Cardiac muscle cell (in vitro differentiated cells and primary cell): Measurements from ENCODE around the gene NME1. TPM values are rescaled to one million over a fixed set of nuclear protein-coding genes. Genes with fewer than 3 reads are reported as not detected.

Experiments
- DNase-seq, 2 donors: peaks; one replicate each; pipeline versions ENCODE4 v3.0.0 to v3.0.0-alpha.2; 2010 to 2017; ENCODE audit warnings: low read depth in 1 of 2, low spot score in 1 of 2
- H3K27ac ChIP-seq: fragments of 200-600 bp; sonication (generic); 2 replicates; pipeline ENCODE4 v1.5.1; 2016
- H3K27me3 ChIP-seq: fragments of 200-600 bp; sonication (generic); 2 replicates; pipeline ENCODE4 v1.6.0; 2016; ENCODE audit warnings: control low read depth
- H3K36me3 ChIP-seq: fragments of 200-600 bp; sonication (generic); 2 replicates; pipeline ENCODE4 v1.5.1; 2016; ENCODE audit warnings: control low read depth
- H3K4me1 ChIP-seq: fragments of 200-600 bp; sonication (generic); 2 replicates; pipeline ENCODE4 v1.8.1; 2017; ENCODE audit warnings: low read depth, mild to moderate bottlenecking, mixed run types
- H3K4me3 ChIP-seq: fragments of 200-600 bp; sonication (generic); 2 replicates; pipeline ENCODE4 v1.5.1; 2016; ENCODE audit warnings: mild to moderate bottlenecking
- H3K9me3 ChIP-seq: fragments of 200-600 bp; sonication (generic); 2 replicates; pipeline ENCODE4 v1.5.1; 2017; ENCODE audit warnings: low read depth, mild to moderate bottlenecking, control low read depth
- polyA plus RNA-seq: library from polyadenylated mRNA; unstranded; fragments of >200 nt; fragmentation: Nextera tagmentation; extraction: Ambion mirVana; gene quantifications from 2 replicates; pipeline ENCODE4 v1.2.1, GENCODE V29; 2016
- total RNA-seq: library from RNA; depleted of rRNA; stranded (reverse); fragments of >200 nt; gene quantifications from 2 replicates; pipeline ENCODE4 v1.2.3, GENCODE V29; 2016
- TF ChIP-seq, protein P1 (sequence below): IDR thresholded peaks from 2 replicates; pipeline ENCODE4 v1.5.1; 2012; ENCODE audit warnings: low read depth, mild to moderate bottlenecking, low read length

NME1 gene
- total and polyA plus RNA-seq, 2 experiments from 2014 or later = 58.9 to 194 TPM

DNA sequence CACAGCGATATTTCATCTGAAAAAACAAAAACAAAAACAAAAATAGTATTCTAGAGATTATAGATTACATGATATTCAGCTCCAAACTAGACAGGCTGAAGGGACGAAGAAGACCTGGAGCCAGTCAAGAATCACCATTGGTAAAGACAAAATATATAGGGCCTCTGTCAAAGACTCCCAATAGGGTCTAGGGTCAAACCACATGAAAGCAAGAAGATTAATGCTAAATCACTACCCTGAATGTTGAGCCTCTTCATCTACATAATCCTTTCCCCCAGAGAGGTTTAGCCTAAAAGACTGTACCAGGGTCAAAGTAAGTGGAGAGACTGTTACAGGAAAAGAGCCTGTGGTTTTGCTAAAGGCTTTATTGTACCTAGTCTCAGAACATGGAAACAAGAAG lies 10.8 kb upstream of the NME1 start:
- no peak for DNase-seq
- Histone ChIP-seq H3K27me3 (no peaks in the 10 kb centered on the region), H3K36me3 (no peaks in the 10 kb centered on the region), H3K4me1 (peaks cover 3% of the 10 kb centered on the region), H3K4me3 (no peak overlapping the region), H3K9me3 (no peaks in the 10 kb centered on the region), H3K27ac (no peak overlapping the region)
- TF ChIP-seq, protein P1, sequence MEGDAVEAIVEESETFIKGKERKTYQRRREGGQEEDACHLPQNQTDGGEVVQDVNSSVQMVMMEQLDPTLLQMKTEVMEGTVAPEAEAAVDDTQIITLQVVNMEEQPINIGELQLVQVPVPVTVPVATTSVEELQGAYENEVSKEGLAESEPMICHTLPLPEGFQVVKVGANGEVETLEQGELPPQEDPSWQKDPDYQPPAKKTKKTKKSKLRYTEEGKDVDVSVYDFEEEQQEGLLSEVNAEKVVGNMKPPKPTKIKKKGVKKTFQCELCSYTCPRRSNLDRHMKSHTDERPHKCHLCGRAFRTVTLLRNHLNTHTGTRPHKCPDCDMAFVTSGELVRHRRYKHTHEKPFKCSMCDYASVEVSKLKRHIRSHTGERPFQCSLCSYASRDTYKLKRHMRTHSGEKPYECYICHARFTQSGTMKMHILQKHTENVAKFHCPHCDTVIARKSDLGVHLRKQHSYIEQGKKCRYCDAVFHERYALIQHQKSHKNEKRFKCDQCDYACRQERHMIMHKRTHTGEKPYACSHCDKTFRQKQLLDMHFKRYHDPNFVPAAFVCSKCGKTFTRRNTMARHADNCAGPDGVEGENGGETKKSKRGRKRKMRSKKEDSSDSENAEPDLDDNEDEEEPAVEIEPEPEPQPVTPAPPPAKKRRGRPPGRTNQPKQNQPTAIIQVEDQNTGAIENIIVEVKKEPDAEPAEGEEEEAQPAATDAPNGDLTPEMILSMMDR = no peak

DNA sequence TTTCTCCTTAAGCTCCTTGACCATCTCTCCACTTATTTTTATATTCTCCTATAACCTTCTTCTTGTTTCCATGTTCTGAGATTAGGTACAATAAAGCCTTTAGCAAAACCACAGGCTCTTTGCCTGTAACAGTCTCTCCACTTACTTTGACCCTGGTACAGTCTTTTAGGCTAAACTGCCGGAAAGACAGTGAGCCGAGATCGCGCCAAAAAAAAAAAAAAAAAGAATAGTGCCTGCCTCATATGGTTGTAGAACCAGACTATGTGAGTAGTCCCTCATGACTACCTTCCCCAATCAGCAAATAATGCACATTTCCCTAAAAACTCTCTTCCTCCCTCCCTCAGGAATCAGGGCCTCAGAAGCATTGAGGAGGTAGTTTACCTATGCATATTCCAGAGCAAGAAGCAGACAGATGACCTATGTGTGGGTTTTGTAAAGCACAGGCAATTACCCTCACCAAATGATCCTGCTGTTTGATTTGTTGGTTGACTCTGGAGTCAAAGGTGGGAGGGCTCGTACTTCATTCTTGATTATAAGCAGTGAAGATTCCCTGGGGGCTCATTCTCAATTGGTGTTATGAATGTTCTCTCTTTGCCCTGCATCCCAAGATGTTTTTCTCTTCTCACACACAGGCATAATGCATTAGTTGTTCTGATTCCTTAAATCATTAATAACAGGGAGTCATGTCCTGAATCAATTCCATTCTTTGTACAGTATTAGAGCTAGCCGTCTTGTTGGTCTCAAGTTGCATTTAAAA lies 8.9 kb upstream of the NME1 start:
- peaks cover 3% of the 10 kb centered on the region for H3K4me1 ChIP-seq
- no peak for DNase-seq
- no peaks in the 10 kb centered on the region for H3K27me3 ChIP-seq
- TF ChIP-seq, protein P1 = no peak
- no peak overlapping the region for H3K27ac ChIP-seq
- no peak overlapping the region for H3K4me3 ChIP-seq
- H3K9me3 ChIP-seq = no peaks in the 10 kb centered on the region
- no peaks in the 10 kb centered on the region for H3K36me3 ChIP-seq

DNA sequence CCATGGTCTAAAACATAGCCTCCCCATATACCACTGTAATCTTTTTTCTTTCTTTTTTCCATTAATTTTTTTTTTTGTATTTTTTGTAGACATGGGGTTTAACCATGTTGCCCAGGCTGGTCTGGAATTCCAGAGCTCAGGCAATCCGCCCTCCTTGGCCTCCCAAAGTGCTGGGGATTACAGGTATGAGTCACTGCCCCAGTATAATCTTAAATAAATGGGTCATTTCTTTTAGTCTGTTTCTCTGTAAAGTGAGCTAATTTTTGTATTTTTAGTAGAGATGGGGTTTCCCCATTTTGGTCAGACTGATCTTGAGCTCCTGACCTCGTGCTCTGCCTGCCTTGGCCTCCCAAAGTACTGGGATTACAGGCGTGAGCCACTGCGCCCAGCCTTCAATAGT lies 5.7 kb upstream of the NME1 start:
- Histone ChIP-seq H3K36me3 (no peaks in the 10 kb centered on the region), H3K27me3 (no peaks in the 10 kb centered on the region), H3K9me3 (no peaks in the 10 kb centered on the region), H3K4me1 (peaks cover 2% of the 10 kb centered on the region), H3K27ac (no peak overlapping the region), H3K4me3 (no peak overlapping the region)
- TF ChIP-seq, protein P1 = no peak
- peak in 1 of 2 donors; percentile 19 for DNase-seq

DNA sequence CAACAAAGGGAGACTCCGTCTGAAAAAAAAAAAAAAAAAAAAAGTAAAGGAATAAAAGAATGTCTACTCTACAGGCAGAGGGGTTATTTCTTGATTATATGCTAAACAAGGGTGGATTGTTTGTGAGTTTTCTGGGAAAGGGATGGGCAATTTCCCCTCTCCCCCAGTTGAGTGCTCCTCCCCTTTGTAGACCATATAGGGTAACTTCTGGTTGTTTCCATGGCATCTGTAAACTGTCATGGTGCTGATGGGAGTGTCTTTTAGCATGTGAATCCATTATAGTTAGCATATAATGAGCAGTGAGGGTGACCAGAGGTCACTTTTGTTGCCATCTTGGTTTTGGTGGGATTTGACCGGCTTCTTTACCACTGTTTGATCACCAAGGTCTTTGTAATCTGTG lies 4.2 kb upstream of the NME1 start:
- Histone ChIP-seq H3K9me3 (no peaks in the 10 kb centered on the region), H3K4me3 (no peak overlapping the region), H3K36me3 (no peaks in the 10 kb centered on the region), H3K27me3 (no peaks in the 10 kb centered on the region), H3K27ac (no peak overlapping the region), H3K4me1 (peaks cover 5% of the 10 kb centered on the region)
- TF ChIP-seq, protein P1 = no peak
- no peak for DNase-seq

DNA sequence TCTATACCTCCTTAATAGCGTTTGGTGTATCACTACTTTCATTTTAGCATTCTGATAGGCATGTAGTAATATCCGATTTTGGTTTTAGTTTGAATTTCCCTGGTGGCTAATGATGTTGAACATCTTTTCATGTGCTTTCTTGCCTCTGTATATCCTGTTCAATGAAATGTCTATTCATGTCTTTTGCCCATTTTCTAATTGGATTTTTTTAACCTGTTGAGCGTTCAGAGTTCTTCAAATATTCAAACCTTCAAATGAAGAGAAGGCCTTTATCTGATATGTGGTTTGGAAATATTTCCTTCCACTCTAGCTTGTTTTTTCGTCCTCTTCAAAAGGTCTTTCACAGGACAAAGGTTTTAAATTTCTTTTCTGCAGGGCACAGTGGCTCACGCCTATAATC lies 2.4 kb upstream of the NME1 start:
- H3K27ac ChIP-seq = no peak overlapping the region
- DNase-seq = no peak
- TF ChIP-seq, protein P1 = no peak
- H3K9me3 ChIP-seq = no peaks in the 10 kb centered on the region
- H3K27me3 ChIP-seq = no peaks in the 10 kb centered on the region
- H3K36me3 ChIP-seq = no peaks in the 10 kb centered on the region
- peaks cover 5% of the 10 kb centered on the region for H3K4me1 ChIP-seq
- H3K4me3 ChIP-seq = no peak overlapping the region
